ENCODE results near the gene CARMIL1.

- TF ChIP-seq CTCF (IDR thresholded peaks at IDR 0.05; ENCODE audit: insufficient read depth, low read depth, low read length) (no peak), EZH2 (IDR thresholded peaks at IDR 0.05; ENCODE audit: insufficient read depth, low read length) (no peak)
These were observed 197.0 kb downstream of the CARMIL1 start for GRCh38 chr6:25476126-25476525.

Measured in astrocyte (in vitro differentiated cells and primary cell).